NCI-H2029 treated with DMSO at 0.1 percent for 48 hours (cell line): ENCODE measurements around the gene IKZF3.
A peak's percentile ranks its signal among the peaks of the same experiment; 100 is the strongest.
"Not testable (repeated sequence)": the region's sequence is repeated elsewhere in the genome, so short reads cannot be mapped to it uniquely, and the experiment has no call there.

Experiments
- DNase-seq: peaks from one replicate; lab custom pipeline; 2025; lab: John Stamatoyannopoulos, UW

Gene IKZF3

DNA sequence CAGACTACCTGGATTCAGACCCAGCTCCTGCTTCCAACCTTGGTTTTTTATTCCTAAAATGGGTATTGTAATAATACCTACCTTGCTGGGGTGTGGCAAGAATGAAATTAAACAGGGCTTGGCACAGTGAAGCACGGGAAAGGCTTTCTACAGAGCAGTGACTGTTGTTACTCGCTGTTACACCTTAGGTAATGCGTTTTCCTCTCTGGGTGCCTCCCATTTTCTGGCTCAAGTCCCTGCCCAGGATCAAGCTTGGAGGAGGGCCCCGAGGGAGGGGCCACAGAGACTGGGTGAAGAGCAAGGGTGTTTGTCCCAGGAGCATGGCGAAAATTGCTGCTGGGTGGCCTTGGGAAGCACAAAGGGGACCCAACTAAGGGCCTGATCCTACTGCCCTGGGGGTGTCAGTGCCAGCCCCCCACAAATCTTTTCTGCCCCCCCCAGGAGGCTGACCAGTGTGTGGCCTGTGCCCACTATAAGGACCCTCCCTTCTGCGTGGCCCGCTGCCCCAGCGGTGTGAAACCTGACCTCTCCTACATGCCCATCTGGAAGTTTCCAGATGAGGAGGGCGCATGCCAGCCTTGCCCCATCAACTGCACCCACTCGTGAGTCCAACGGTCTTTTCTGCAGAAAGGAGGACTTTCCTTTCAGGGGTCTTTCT lies 147.1 kb downstream of the IKZF3 start:
- DNase-seq: peak; percentile 31

GRCh38 chr17:39716073-39716818 lies 147.9 kb downstream of the IKZF3 start:
- no peak for DNase-seq

GRCh38 chr17:39715375-39716072 lies 148.6 kb downstream of the IKZF3 start:
- no peak for DNase-seq

GRCh38 chr17:39714234-39714633 lies 149.9 kb downstream of the IKZF3 start:
- DNase-seq: no peak

- DNase-seq: no peak
These were observed 152.3 kb downstream of the IKZF3 start for GRCh38 chr17:39711851-39712250.

GRCh38 chr17:39711071-39711470 lies 153.0 kb downstream of the IKZF3 start:
- not testable (repeated sequence) for DNase-seq

DNA sequence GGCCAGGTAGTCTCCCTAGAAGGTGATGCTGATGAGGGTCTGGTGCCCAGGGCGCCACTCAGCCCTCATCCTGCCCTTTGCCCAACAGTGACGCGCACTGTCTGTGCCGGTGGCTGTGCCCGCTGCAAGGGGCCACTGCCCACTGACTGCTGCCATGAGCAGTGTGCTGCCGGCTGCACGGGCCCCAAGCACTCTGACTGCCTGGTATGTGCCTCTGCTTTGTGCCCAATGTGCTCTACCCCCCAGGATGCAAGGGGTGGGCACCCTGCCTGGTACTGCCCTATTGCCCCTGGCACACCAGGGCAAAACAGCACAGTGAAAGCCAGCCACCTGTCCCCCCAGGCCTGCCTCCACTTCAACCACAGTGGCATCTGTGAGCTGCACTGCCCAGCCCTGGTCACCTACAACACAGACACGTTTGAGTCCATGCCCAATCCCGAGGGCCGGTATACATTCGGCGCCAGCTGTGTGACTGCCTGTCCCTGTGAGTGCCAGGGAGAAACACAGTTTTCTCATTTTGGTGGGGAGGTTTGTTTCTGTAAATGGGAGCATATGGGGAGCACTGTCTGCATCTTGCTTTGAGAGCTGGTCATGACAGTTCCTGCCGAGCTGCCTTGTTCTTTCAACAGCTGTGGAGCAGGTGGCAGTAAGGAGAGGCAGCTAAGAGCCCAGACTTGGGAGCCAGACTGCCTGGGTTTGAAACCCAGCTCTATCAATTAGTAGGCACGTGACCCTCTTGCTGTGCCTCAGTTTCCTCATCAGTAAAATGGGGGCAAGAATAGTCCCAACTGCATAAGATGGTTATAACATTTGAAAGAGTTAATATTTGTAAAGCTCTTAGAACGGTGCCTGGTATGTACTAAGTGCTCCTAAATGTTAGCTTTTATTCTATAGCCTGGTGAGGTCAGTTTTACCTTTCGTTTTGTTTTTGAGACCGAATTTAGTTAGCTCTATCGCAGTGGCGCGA lies 153.8 kb downstream of the IKZF3 start:
- no peak for DNase-seq

DNA sequence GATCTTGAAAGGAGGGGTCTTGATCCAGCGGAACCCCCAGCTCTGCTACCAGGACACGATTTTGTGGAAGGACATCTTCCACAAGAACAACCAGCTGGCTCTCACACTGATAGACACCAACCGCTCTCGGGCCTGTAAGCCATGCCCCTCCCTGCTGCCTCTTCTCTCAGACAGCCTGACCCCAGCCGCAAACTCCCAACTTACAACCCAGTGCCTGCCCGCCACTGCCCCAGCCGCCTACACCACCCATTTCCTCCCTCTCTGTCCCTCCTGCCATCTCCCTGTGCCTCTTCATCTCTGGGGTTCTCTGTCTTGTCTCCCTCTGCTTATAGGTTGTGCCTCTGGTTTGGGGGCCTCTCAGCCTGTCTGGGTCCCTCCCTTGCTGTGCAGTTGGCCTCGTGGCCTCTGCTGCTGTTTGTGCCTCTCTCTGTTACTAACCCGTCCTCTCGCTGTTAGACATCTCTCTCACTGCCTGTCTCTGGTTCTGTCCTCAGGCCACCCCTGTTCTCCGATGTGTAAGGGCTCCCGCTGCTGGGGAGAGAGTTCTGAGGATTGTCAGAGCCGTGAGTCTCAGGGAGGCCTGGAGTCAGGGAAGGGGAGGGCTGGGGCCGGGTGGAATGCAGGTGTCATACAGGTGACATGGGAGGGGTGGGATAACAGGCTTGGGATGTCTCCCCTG lies 154.7 kb downstream of the IKZF3 start:
- no peak for DNase-seq
